ENCODE data around the gene MAN2A1.

Gene MAN2A1

GRCh38 chr5:109721741-109722140 lies 32.0 kb downstream of the MAN2A1 start:
- TF ChIP-seq TAF1 (IDR thresholded peaks at IDR 0.05; ENCODE audit: low read depth) (no peak), REST (IDR thresholded peaks at IDR 0.05; ENCODE audit: low read depth) (no peak), FOXM1 (IDR thresholded peaks at IDR 0.05; ENCODE audit: borderline replicate concordance, low read depth) (no peak), NFIC (IDR thresholded peaks at IDR 0.05) (no peak), CREB1 (IDR thresholded peaks at IDR 0.05; ENCODE audit: low read depth) (no peak), TEAD4 (IDR thresholded peaks at IDR 0.05) (no peak), ZBTB7A (IDR thresholded peaks at IDR 0.05; ENCODE audit: low read depth) (no peak), RAD21 (IDR thresholded peaks at IDR 0.05; ENCODE audit: low read depth) (no peak), EGR1 (IDR thresholded peaks at IDR 0.05) (no peak), USF1 (IDR thresholded peaks at IDR 0.05) (no peak), EP300 (IDR thresholded peaks at IDR 0.05; ENCODE audit: borderline replicate concordance) (no peak), TCF12 (IDR thresholded peaks at IDR 0.05; ENCODE audit: low read depth) (no peak), MAX (IDR thresholded peaks at IDR 0.05) (no peak), YY1 (IDR thresholded peaks at IDR 0.05; ENCODE audit: low read depth) (no peak), CEBPB (IDR thresholded peaks at IDR 0.05) (no peak)

- TF ChIP-seq EP300 (IDR thresholded peaks at IDR 0.05; ENCODE audit: borderline replicate concordance), result no peak
- TF ChIP-seq FOXM1 (IDR thresholded peaks at IDR 0.05; ENCODE audit: borderline replicate concordance, low read depth), result no peak
- TF ChIP-seq TEAD4 (IDR thresholded peaks at IDR 0.05), result no peak
- no peak for TF ChIP-seq YY1 (IDR thresholded peaks at IDR 0.05; ENCODE audit: low read depth)
- no peak for TF ChIP-seq TAF1 (IDR thresholded peaks at IDR 0.05; ENCODE audit: low read depth)
- TF ChIP-seq CREB1 (IDR thresholded peaks at IDR 0.05; ENCODE audit: low read depth), result no peak
- TF ChIP-seq CEBPB (IDR thresholded peaks at IDR 0.05), result no peak
- TF ChIP-seq NFIC (IDR thresholded peaks at IDR 0.05), result no peak
- TF ChIP-seq USF1 (IDR thresholded peaks at IDR 0.05), result no peak
Observed at GRCh38 chr5:109723606-109724005, 33.9 kb downstream of the MAN2A1 start.

- TF ChIP-seq REST (IDR thresholded peaks at IDR 0.05; ENCODE audit: low read depth), result no peak
Observed at GRCh38 chr5:109725135-109725534, 35.4 kb downstream of the MAN2A1 start.

- TF ChIP-seq CREB1 (IDR thresholded peaks at IDR 0.05; ENCODE audit: low read depth) (no peak), ZBTB7A (IDR thresholded peaks at IDR 0.05; ENCODE audit: low read depth) (no peak), USF1 (IDR thresholded peaks at IDR 0.05) (peak; percentile 65), TAF1 (IDR thresholded peaks at IDR 0.05; ENCODE audit: low read depth) (peak; percentile 24; the same call in 1 of the 2 replicates), TEAD4 (IDR thresholded peaks at IDR 0.05) (0 out of 2 replicates have a peak, but pooled peaks have one; percentile 23), CEBPB (IDR thresholded peaks at IDR 0.05) (no peak), YY1 (IDR thresholded peaks at IDR 0.05; ENCODE audit: low read depth) (peak; percentile 64; the same call in 1 of the 2 replicates), RAD21 (IDR thresholded peaks at IDR 0.05; ENCODE audit: low read depth) (no peak), MAX (IDR thresholded peaks at IDR 0.05) (peak; percentile 38; the same call in 1 of the 2 replicates), FOXM1 (IDR thresholded peaks at IDR 0.05; ENCODE audit: borderline replicate concordance, low read depth) (no peak), TCF12 (IDR thresholded peaks at IDR 0.05; ENCODE audit: low read depth) (0 out of 2 replicates have a peak, but pooled peaks have one; percentile 46), REST (IDR thresholded peaks at IDR 0.05; ENCODE audit: low read depth) (no peak), EGR1 (IDR thresholded peaks at IDR 0.05) (no peak), NFIC (IDR thresholded peaks at IDR 0.05) (0 out of 2 replicates have a peak, but pooled peaks have one; percentile 14), EP300 (IDR thresholded peaks at IDR 0.05; ENCODE audit: borderline replicate concordance) (no peak)
Observed at GRCh38 chr5:109739741-109740728, 50.3 kb downstream of the MAN2A1 start.
